GM19328 (cell line): ENCODE results near the gene KCNK10.
A peak's percentile ranks its signal among the peaks of the same experiment; 100 is the strongest.

ENCODE experiments used
- ATAC-seq: cut with Tn5 transposase; IDR thresholded peaks from one replicate; pipeline ENCODE4 v1.9.1; 2021; ENCODE audit warnings: mild to moderate bottlenecking, moderate library complexity; ENCODE audit not compliant: unreplicated experiment

Gene KCNK10

GRCh38 chr14:88321692-88322503, 1.2 kb downstream of the KCNK10 start:
- no peak for ATAC-seq

GRCh38 chr14:88318406-88318805, 4.7 kb downstream of the KCNK10 start:
- ATAC-seq = no peak

GRCh38 chr14:88316521-88316920, 6.5 kb downstream of the KCNK10 start:
- no peak for ATAC-seq

- no peak for ATAC-seq
Observed at GRCh38 chr14:88312257-88312656, 10.8 kb downstream of the KCNK10 start.

- ATAC-seq = no peak
Observed at GRCh38 chr14:88311780-88312179, 11.3 kb downstream of the KCNK10 start.

GRCh38 chr14:88310449-88310848, 12.6 kb downstream of the KCNK10 start:
- ATAC-seq = no peak

- ATAC-seq = no peak
Observed at GRCh38 chr14:88310021-88310420, 13.0 kb downstream of the KCNK10 start.

GRCh38 chr14:88305528-88306322, 17.3 kb downstream of the KCNK10 start:
- ATAC-seq = no peak

- ATAC-seq = no peak
Observed at GRCh38 chr14:88303041-88303440, 20.0 kb downstream of the KCNK10 start.

- ATAC-seq = no peak
Observed at GRCh38 chr14:88301381-88301780, 21.7 kb downstream of the KCNK10 start.

- no peak for ATAC-seq
Observed at GRCh38 chr14:88300817-88301216, 22.3 kb downstream of the KCNK10 start.

GRCh38 chr14:88299865-88300530, 23.1 kb downstream of the KCNK10 start:
- ATAC-seq = peak; percentile 68

- ATAC-seq = no peak
Observed at GRCh38 chr14:88297306-88297705, 25.8 kb downstream of the KCNK10 start.

GRCh38 chr14:88296351-88296750, 26.7 kb downstream of the KCNK10 start:
- no peak for ATAC-seq

- ATAC-seq = no peak
Observed at GRCh38 chr14:88289996-88290395, 33.1 kb downstream of the KCNK10 start.

- no peak for ATAC-seq
Observed at GRCh38 chr14:88289234-88289633, 33.8 kb downstream of the KCNK10 start.

GRCh38 chr14:88286309-88286708, 36.8 kb downstream of the KCNK10 start:
- no peak for ATAC-seq

- no peak for ATAC-seq
Observed at GRCh38 chr14:88281447-88281846, 41.6 kb downstream of the KCNK10 start.

GRCh38 chr14:88276923-88277596, 46.0 kb downstream of the KCNK10 start:
- no peak for ATAC-seq

GRCh38 chr14:88272390-88273269, 50.4 kb downstream of the KCNK10 start:
- no peak for ATAC-seq
